Sigmoid colon (tissue), 7 donors: Measurements from ENCODE around the gene DRD2. TPM values are rescaled to one million over a fixed set of nuclear protein-coding genes. Genes with fewer than 3 reads are reported as not detected.

Experiments used
- DNase-seq: peaks from one replicate; pipeline ENCODE4 v3.0.0-alpha.2; 2019
- H3K27ac ChIP-seq, 4 donors: fragments of 200-600 bp; sonication (generic); one replicate each; pipeline ENCODE4 v1.5.1; 2016 to 2019; ENCODE audit warnings: mild to moderate bottlenecking in 1 of 4
- H3K27me3 ChIP-seq, 3 donors: fragments of 200-600 bp; sonication (generic); one replicate each; pipeline ENCODE4 v1.5.1; 2019; ENCODE audit warnings: mild to moderate bottlenecking in 1 of 3
- H3K36me3 ChIP-seq, 4 donors: fragments of 200-600 bp; sonication (generic); one replicate each; pipeline ENCODE4 v1.5.1; 2016 to 2019
- H3K4me1 ChIP-seq, 4 donors: fragments of 200-600 bp; sonication (generic); one replicate each; pipeline ENCODE4 v1.5.1; 2017 to 2019
- H3K4me3 ChIP-seq, 4 donors: fragments of 200-600 bp; sonication (generic); one replicate each; pipeline ENCODE4 v1.5.1; 2017 to 2019; ENCODE audit warnings: mild to moderate bottlenecking in 2 of 4, moderate library complexity in 1 of 4
- H3K9me3 ChIP-seq, 4 donors: fragments of 200-600 bp in 3 of 4; sonication (generic) in 3 of 4; one replicate each; pipeline versions ENCODE4 v1.5.1 to v1.6.1; 2013 to 2019
- CTCF ChIP-seq, 4 experiments: fragments of 450-650 bp in 3 of 4; fragments of 200-600 bp in 1 of 4; IDR thresholded peaks; one replicate each; pipeline ENCODE4 v1.5.1; 2016 to 2019; ENCODE audit warnings: antibody characterized with exemption in 4 of 4, mild to moderate bottlenecking in 3 of 4, moderate library complexity in 2 of 4
- EP300 ChIP-seq, 4 donors: sonication (generic); formaldehyde crosslinking; IDR thresholded peaks; one replicate each; pipeline ENCODE4 v1.6.1; 2017; ENCODE audit warnings: antibody characterized with exemption in 4 of 4
- POLR2A ChIP-seq, 2 donors: fragments of 450-650 bp; IDR thresholded peaks; one replicate each; pipeline ENCODE4 v1.6.1; 2016; ENCODE audit warnings: antibody characterized with exemption in 2 of 2, mild to moderate bottlenecking in 2 of 2, moderate library complexity in 2 of 2
- POLR2AphosphoS5 ChIP-seq, 4 donors: sonication (generic); formaldehyde crosslinking; IDR thresholded peaks; one replicate each; pipeline ENCODE4 v1.6.1; 2017; ENCODE audit warnings: antibody characterized with exemption in 4 of 4
- WGBS, 2 donors: extraction: QIAGEN DNeasy Blood & Tissue Kit; methylation state at CpG; one replicate each; pipeline ENCODE4 v1.1.7; 2013; 5-methylcytosine and 5-hydroxymethylcytosine counted together
- intact Hi-C: fragments of 100-400 bp; cut with DNase I; formaldehyde crosslinking; loops from one replicate; pipeline ENCODE4 v1.15.1; 2023
- polyA plus RNA-seq, 3 donors: library from polyadenylated mRNA; stranded (reverse); fragments of 200-250 nt; gene quantifications; one replicate each; pipeline ENCODE4 v1.2.3, GENCODE V29; 2013
- total RNA-seq, 4 donors: library from RNA; depleted of rRNA; stranded (reverse); fragments of >200 nt; gene quantifications; one replicate each; pipeline ENCODE4 v1.1.0, GENCODE V29; 2016
- donor health status: healthy with polysubstance abuse.
- donor health status: Bipolar disorder and iron deficiency.
- donor health status: healthy.

Gene DRD2
- total and polyA plus RNA-seq, 7 donors = 0.19 to 1.2 (median 0.66) TPM; not detected in 2

GRCh38 chr11:113373306-113373705 lies 101.9 kb downstream of the DRD2 start:
- H3K27ac ChIP-seq = no peak overlapping the region
- no peaks in the 10 kb centered on the region for H3K9me3 ChIP-seq
- 85 to 91% methylated on average over 3 of the region's 3 CpGs for WGBS, 2 donors
- H3K4me3 ChIP-seq = no peak overlapping the region
- no peak for DNase-seq
- no peaks in the 10 kb centered on the region for H3K4me1 ChIP-seq
- H3K36me3 ChIP-seq = peaks cover 0 to 9% (median 0%) of the 10 kb centered on the region in 4 donors
- no peak for TF ChIP-seq POLR2AphosphoS5 (IDR thresholded peaks at IDR 0.05)
- no peak for TF ChIP-seq POLR2A (IDR thresholded peaks at IDR 0.05)
- TF ChIP-seq CTCF (IDR thresholded peaks at IDR 0.05) = no peak
- no peak for TF ChIP-seq EP300 (IDR thresholded peaks at IDR 0.05)
- intact Hi-C loops = no loop called here
- H3K27me3 ChIP-seq = no peaks in the 10 kb centered on the region

- 89 to 90% methylated on average over 4 of the region's 4 CpGs for WGBS, 2 donors
- TF ChIP-seq EP300 (IDR thresholded peaks at IDR 0.05) = no peak
- no peak for TF ChIP-seq POLR2AphosphoS5 (IDR thresholded peaks at IDR 0.05)
- TF ChIP-seq POLR2A (IDR thresholded peaks at IDR 0.05) = no peak
- TF ChIP-seq CTCF (IDR thresholded peaks at IDR 0.05) = no peak
- H3K27ac ChIP-seq = no peak overlapping the region
- no peak for DNase-seq
- H3K36me3 ChIP-seq = peaks cover 0 to 17% (median 0%) of the 10 kb centered on the region in 4 donors
- no peaks in the 10 kb centered on the region for H3K4me1 ChIP-seq
- H3K9me3 ChIP-seq = no peaks in the 10 kb centered on the region
- H3K27me3 ChIP-seq = no peaks in the 10 kb centered on the region
- H3K4me3 ChIP-seq = no peak overlapping the region
- intact Hi-C loops = no loop called here
Observed at GRCh38 chr11:113372309-113372708, 102.9 kb downstream of the DRD2 start.

GRCh38 chr11:113370634-113371033 lies 104.6 kb downstream of the DRD2 start:
- 90 to 94% methylated on average over 5 of the region's 5 CpGs for WGBS, 2 donors
- no peak overlapping the region for H3K4me3 ChIP-seq
- no peak for TF ChIP-seq CTCF (IDR thresholded peaks at IDR 0.05)
- no peak for TF ChIP-seq POLR2AphosphoS5 (IDR thresholded peaks at IDR 0.05)
- no peak for TF ChIP-seq POLR2A (IDR thresholded peaks at IDR 0.05)
- TF ChIP-seq EP300 (IDR thresholded peaks at IDR 0.05) = no peak
- DNase-seq = no peak
- peaks cover 0 to 34% (median 1%) of the 10 kb centered on the region in 4 donors for H3K36me3 ChIP-seq
- H3K27me3 ChIP-seq = no peaks in the 10 kb centered on the region
- H3K27ac ChIP-seq = no peak overlapping the region
- H3K4me1 ChIP-seq = no peaks in the 10 kb centered on the region
- intact Hi-C loops = no loop called here
- no peaks in the 10 kb centered on the region for H3K9me3 ChIP-seq

GRCh38 chr11:113369411-113369810 lies 105.8 kb downstream of the DRD2 start:
- Histone ChIP-seq H3K27me3 (no peaks in the 10 kb centered on the region), H3K4me3 (no peak overlapping the region), H3K27ac (no peak overlapping the region), H3K9me3 (no peaks in the 10 kb centered on the region), H3K4me1 (no peaks in the 10 kb centered on the region), H3K36me3 (peaks cover 0 to 46% (median 12%) of the 10 kb centered on the region in 4 donors)
- no peak for TF ChIP-seq CTCF (IDR thresholded peaks at IDR 0.05)
- TF ChIP-seq EP300 (IDR thresholded peaks at IDR 0.05) = no peak
- TF ChIP-seq POLR2A (IDR thresholded peaks at IDR 0.05) = no peak
- TF ChIP-seq POLR2AphosphoS5 (IDR thresholded peaks at IDR 0.05) = no peak
- intact Hi-C loops = no loop called here
- DNase-seq = no peak
- 83 to 87% methylated on average over 3 of the region's 3 CpGs for WGBS, 2 donors

- no peak overlapping the region for H3K27ac ChIP-seq
- H3K27me3 ChIP-seq = no peaks in the 10 kb centered on the region
- no peak for TF ChIP-seq EP300 (IDR thresholded peaks at IDR 0.05)
- TF ChIP-seq CTCF (IDR thresholded peaks at IDR 0.05) = no peak
- no peak for TF ChIP-seq POLR2AphosphoS5 (IDR thresholded peaks at IDR 0.05)
- no peak for TF ChIP-seq POLR2A (IDR thresholded peaks at IDR 0.05)
- H3K36me3 ChIP-seq = peaks cover 0 to 78% (median 17%) of the 10 kb centered on the region in 4 donors
- DNase-seq = no peak
- no peak overlapping the region for H3K4me3 ChIP-seq
- intact Hi-C loops = no loop called here
- H3K9me3 ChIP-seq = no peaks in the 10 kb centered on the region
- H3K4me1 ChIP-seq = no peaks in the 10 kb centered on the region
- 68 to 71% methylated on average over 5 of the region's 5 CpGs for WGBS, 2 donors
Observed at GRCh38 chr11:113365895-113366294, 109.3 kb downstream of the DRD2 start.
